ENCODE measurements around the gene CMSS1.
"Not testable (repeated sequence)": the region's sequence is repeated elsewhere in the genome, so short reads cannot be mapped to it uniquely, and the experiment has no call there.

The CMSS1 gene

DNA sequence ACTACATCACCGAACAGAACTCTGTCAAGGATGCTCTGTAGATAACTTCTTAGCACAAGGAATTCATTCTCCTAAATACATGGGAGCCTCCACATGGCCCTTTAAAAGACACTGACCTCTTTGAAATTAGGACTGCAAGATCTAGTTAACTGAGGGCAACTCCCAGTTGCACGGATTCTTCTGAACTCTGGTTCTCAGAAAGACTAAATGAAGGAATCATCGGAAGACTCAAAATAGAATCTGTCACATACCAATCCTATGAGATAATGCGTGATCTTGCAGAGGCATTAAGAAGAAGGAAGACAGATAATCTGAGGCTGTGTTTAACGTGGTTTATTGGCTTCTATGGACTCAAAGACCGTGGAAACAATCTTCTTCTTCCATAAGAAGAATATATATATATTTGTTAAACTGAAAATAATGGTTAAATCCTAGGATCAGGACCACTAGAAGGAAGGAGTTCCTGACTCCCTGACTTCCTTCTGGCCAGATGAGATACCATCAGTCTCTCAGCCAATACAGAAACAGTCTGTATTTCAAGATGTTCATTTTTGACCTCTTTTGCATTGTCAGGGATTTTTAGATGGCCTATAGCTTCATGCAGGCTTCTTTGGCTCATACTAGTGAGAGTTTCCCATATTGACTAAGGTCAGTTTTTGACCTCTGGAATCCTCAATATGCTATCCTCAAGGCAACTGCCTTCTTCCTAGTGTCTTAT is 409.2 kb downstream of the CMSS1 start:
- DNase-seq (ENCODE audit: low read depth in 2 of 2) = no peak

DNA sequence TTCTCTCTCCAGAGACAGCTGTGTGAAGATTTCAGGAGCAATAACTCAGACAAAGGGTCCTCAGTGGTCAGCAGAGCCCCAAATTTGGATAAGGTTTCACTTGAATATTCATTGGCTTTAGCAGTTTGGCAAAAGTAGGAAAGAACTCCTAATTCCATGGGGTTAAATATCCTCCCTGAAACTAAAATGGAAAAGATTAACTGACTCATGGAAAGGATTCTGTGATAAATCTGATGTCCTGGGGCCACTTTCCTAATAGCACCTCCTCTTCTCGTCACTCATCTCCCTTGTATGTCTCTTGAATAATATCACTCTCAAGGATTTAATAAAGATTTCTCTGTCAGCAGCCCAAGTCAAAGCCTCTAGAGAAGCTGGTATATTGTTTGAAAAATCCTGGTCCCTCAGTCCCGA is 409.9 kb downstream of the CMSS1 start:
- no peak for DNase-seq (ENCODE audit: low read depth in 2 of 2)

GRCh38 chr3:100228247-100228646 is 410.6 kb downstream of the CMSS1 start:
- DNase-seq (ENCODE audit: low read depth in 2 of 2) = no peak

GRCh38 chr3:100229188-100229587 is 411.5 kb downstream of the CMSS1 start:
- DNase-seq (ENCODE audit: low read depth in 2 of 2) = not testable (repeated sequence)

DNA sequence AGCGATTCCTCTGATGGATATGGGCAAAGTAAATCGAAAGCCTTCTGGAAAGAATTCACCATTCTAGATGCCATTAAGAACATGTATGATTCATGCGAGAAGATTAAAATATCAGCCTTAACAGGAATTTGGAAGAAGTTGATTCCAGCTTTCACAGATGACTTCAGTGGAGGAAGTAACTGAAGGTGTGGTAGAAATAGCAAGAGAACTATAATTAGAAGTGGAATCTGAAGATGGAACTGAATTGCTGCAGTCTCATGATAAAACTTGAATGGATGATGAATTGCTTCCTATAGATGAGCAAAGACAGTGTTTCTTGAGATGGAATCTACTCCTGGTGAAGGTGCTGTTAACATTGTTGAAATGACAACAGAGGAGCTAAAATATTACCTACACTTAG is 413.0 kb downstream of the CMSS1 start:
- DNase-seq (ENCODE audit: low read depth in 2 of 2) = no peak
